ENCODE results near the gene ZSCAN30.

- TF ChIP-seq POLR2AphosphoS5 (IDR thresholded peaks at IDR 0.05; ENCODE audit: low read depth, low read length) (no peak), POLR2A (IDR thresholded peaks at IDR 0.05; ENCODE audit: low read depth, low read length) (no peak), TAF1 (IDR thresholded peaks at IDR 0.05; ENCODE audit: borderline replicate concordance, low read depth, low read length) (no peak)
Observed at GRCh38 chr18:35252466-35252865, 37.6 kb downstream of the ZSCAN30 start.
